Esophagus muscularis mucosa (tissue), 4 donors: Measurements from ENCODE around the gene NGEF. TPM values are rescaled to one million over a fixed set of nuclear protein-coding genes. Genes with fewer than 3 reads are reported as not detected.

Experiments used
- DNase-seq: peaks from one replicate; pipeline ENCODE4 v3.0.0-alpha.2; 2017; ENCODE audit errors: extremely low spot score
- H3K27ac ChIP-seq, 4 donors: fragments of 200-600 bp; sonication (generic); replicated peaks in 1 of 4; 1 replicate in 3 of 4; 2 replicates in 1 of 4; pipeline ENCODE4 v1.5.1; 2016 to 2019; ENCODE audit warnings: mild to moderate bottlenecking in 1 of 4
- H3K27me3 ChIP-seq, 4 donors: fragments of 200-600 bp; sonication (generic); one replicate each; pipeline versions ENCODE4 v1.5.1 to v1.6.0; 2016 to 2019
- H3K36me3 ChIP-seq, 4 donors: fragments of 200-600 bp; sonication (generic); one replicate each; pipeline ENCODE4 v1.5.1; 2016 to 2019
- H3K4me1 ChIP-seq, 4 donors: fragments of 200-600 bp; sonication (generic); one replicate each; pipeline ENCODE4 v1.5.1; 2016 to 2019
- H3K4me3 ChIP-seq, 4 donors: fragments of 200-600 bp; sonication (generic); 1 replicate in 2 of 4; 2 replicates in 2 of 4; pipeline ENCODE4 v1.5.1; 2016 to 2019; ENCODE audit warnings: mild to moderate bottlenecking in 4 of 4, moderate library complexity in 1 of 4
- H3K9me3 ChIP-seq, 4 donors: fragments of 200-600 bp; sonication (generic); 1 replicate in 3 of 4; 2 replicates in 1 of 4; pipeline ENCODE4 v1.5.1; 2016 to 2019
- CTCF ChIP-seq, 3 experiments: fragments of 200-600 bp in 2 of 3; fragments of 450-650 bp in 1 of 3; sonication (generic) in 2 of 3; IDR thresholded peaks; one replicate each; pipeline ENCODE4 v1.5.1; 2017 to 2019; ENCODE audit warnings: antibody characterized with exemption in 3 of 3, mild to moderate bottlenecking in 2 of 3, moderate library complexity in 1 of 3
- EP300 ChIP-seq: sonication (generic); formaldehyde crosslinking; IDR thresholded peaks from one replicate; pipeline ENCODE4 v1.6.1; 2017; ENCODE audit warnings: antibody characterized with exemption
- POLR2A ChIP-seq: fragments of 450-650 bp; IDR thresholded peaks from one replicate; pipeline ENCODE4 v1.6.1; 2017; ENCODE audit warnings: antibody characterized with exemption, moderate library complexity, mild to moderate bottlenecking, low read depth
- POLR2AphosphoS5 ChIP-seq, 2 donors: sonication (generic); formaldehyde crosslinking; IDR thresholded peaks; one replicate each; pipeline ENCODE4 v1.6.1; 2017; ENCODE audit warnings: antibody characterized with exemption in 2 of 2
- WGBS: methylation state at CpG from one replicate; pipeline ENCODE4 v1.1.5; 2018; 5-methylcytosine and 5-hydroxymethylcytosine counted together
- intact Hi-C: fragments of 100-400 bp; cut with DNase I; formaldehyde crosslinking; loops from one replicate; pipeline ENCODE4 v1.15.1; 2023
- total RNA-seq, 4 donors: library from RNA; depleted of rRNA; stranded (reverse); fragments of >200 nt; gene quantifications; one replicate each; pipeline versions ENCODE4 v1.1.0 to v1.2.1, GENCODE V29; 2016

NGEF gene
- total RNA-seq, 4 donors from 2014 or later = 0.33 to 0.98 (median 0.52) TPM; not detected in 1

GRCh38 chr2:232894746-232895145 lies 118.3 kb downstream of the NGEF start:
- DNase-seq = no peak

DNA sequence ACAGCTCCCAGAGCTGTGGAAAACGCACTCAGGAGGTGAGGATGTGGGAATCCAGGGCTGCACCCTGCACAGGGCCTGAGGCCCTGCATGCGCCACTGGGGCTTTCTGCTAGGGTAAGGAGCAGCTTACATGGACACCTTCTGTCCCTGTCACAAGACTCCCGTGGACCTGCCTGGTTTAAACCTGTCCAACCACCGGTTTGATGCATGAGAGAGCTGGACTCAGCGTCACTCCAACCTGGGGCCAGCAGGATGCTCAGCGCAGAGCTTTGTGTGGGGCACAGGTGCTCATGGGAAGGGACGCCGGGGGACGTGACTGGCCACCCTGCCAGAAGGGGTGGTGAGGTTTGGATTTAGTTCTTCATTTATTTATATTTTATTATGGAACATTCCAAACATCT lies 118.8 kb downstream of the NGEF start:
- Histone ChIP-seq H3K27ac (no peak overlapping the region), H3K36me3 (no peaks in the 10 kb centered on the region), H3K9me3 (no peaks in the 10 kb centered on the region), H3K27me3 (peaks cover 0 to 67% (median 0%) of the 10 kb centered on the region in 4 donors), H3K4me1 (peaks cover 0 to 6% (median 0%) of the 10 kb centered on the region in 4 donors), H3K4me3 (no peak overlapping the region)
- TF ChIP-seq POLR2AphosphoS5 (IDR thresholded peaks at IDR 0.05) = no peak
- TF ChIP-seq POLR2A = no peak
- 83% methylated on average over 9 of the region's 9 CpGs for WGBS
- intact Hi-C loops = no loop called here
- DNase-seq = no peak

More at GRCh38 chr2:232894746-232895145, 118.3 kb downstream of the NGEF start:
- Histone ChIP-seq H3K4me1 (peaks cover 0 to 6% (median 0%) of the 10 kb centered on the region in 4 donors), H3K27me3 (peaks cover 0 to 63% (median 0%) of the 10 kb centered on the region in 4 donors), H3K9me3 (no peaks in the 10 kb centered on the region), H3K4me3 (no peak overlapping the region), H3K27ac (no peak overlapping the region), H3K36me3 (no peaks in the 10 kb centered on the region)
- WGBS = 88% methylated on average over 18 of the region's 19 CpGs
- TF ChIP-seq POLR2A = no peak
- no peak for TF ChIP-seq EP300
- no peak for TF ChIP-seq POLR2AphosphoS5 (IDR thresholded peaks at IDR 0.05)
- TF ChIP-seq CTCF (IDR thresholded peaks at IDR 0.05) = no peak
- intact Hi-C loops = no loop called here

DNA sequence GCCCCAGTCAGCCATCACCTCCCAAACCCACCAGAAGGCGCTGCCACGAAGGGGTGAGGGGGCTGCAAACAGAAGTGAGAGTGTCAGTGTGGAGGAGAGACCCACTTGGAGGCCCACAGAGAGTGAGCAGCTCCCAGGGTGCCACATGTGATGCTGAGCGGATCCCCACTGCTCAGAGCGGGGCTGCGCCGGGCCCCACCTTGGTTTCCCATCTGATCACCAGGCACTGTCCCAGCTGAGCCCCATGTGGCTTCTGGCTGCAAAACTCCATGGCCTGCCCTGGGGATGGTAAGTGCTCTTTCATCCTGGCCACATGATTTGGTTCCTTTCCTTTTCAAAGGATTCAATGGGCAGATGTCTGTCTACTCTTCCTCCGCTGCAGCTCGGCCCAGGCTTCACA lies 119.2 kb downstream of the NGEF start:
- WGBS = 99% methylated on average over 8 of the region's 8 CpGs
- Histone ChIP-seq H3K36me3 (no peaks in the 10 kb centered on the region), H3K9me3 (no peaks in the 10 kb centered on the region), H3K27ac (no peak overlapping the region), H3K4me3 (no peak overlapping the region), H3K4me1 (peaks cover 0 to 6% (median 0%) of the 10 kb centered on the region in 4 donors), H3K27me3 (peaks cover 0 to 71% (median 0%) of the 10 kb centered on the region in 4 donors)
- DNase-seq = no peak
- TF ChIP-seq POLR2A (no peak), EP300 (no peak), CTCF (IDR thresholded peaks at IDR 0.05) (no peak), POLR2AphosphoS5 (IDR thresholded peaks at IDR 0.05) (no peak)
- intact Hi-C loops = no loop called here

DNA sequence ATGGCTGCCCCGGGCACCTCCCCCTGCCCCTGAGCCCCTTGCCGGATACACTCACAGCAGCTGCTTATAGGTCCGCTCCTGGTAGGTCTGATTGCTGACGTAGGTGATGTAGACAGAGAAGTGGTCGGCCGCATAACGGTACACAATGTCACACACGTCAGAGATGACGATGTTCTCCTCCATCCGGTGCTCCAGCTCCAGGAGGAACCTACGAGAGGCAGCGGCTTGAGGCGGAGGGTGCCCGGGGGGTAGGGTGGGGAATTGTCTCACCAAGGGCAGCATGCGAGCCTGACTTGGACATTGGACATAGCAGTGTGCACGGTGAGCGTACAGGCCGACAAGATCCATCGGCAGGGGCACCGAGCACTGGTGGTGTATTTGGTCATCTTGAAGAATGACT lies 120.2 kb downstream of the NGEF start:
- TF ChIP-seq EP300 (no peak), CTCF (IDR thresholded peaks at IDR 0.05) (no peak), POLR2AphosphoS5 (IDR thresholded peaks at IDR 0.05) (no peak), POLR2A (no peak)
- 98% methylated on average over 19 of the region's 20 CpGs for WGBS
- H3K27me3 ChIP-seq = peaks cover 0 to 81% (median 0%) of the 10 kb centered on the region in 4 donors
- no peaks in the 10 kb centered on the region for H3K9me3 ChIP-seq
- intact Hi-C loops = no loop called here
- H3K27ac ChIP-seq = no peak overlapping the region
- DNase-seq = no peak
- H3K4me1 ChIP-seq = peaks cover 0 to 6% (median 0%) of the 10 kb centered on the region in 4 donors
- H3K4me3 ChIP-seq = no peak overlapping the region
- no peaks in the 10 kb centered on the region for H3K36me3 ChIP-seq

GRCh38 chr2:232892221-232892620 lies 120.8 kb downstream of the NGEF start:
- no peak for TF ChIP-seq POLR2AphosphoS5 (IDR thresholded peaks at IDR 0.05)
- 86% methylated on average over 13 of the region's 13 CpGs for WGBS
- Histone ChIP-seq H3K4me3 (no peak overlapping the region), H3K27ac (no peak overlapping the region), H3K36me3 (no peaks in the 10 kb centered on the region), H3K4me1 (peaks cover 0 to 6% (median 0%) of the 10 kb centered on the region in 4 donors), H3K27me3 (peaks cover 0 to 81% (median 0%) of the 10 kb centered on the region in 4 donors), H3K9me3 (no peaks in the 10 kb centered on the region)
- DNase-seq = no peak
- intact Hi-C loops = no loop called here

DNA sequence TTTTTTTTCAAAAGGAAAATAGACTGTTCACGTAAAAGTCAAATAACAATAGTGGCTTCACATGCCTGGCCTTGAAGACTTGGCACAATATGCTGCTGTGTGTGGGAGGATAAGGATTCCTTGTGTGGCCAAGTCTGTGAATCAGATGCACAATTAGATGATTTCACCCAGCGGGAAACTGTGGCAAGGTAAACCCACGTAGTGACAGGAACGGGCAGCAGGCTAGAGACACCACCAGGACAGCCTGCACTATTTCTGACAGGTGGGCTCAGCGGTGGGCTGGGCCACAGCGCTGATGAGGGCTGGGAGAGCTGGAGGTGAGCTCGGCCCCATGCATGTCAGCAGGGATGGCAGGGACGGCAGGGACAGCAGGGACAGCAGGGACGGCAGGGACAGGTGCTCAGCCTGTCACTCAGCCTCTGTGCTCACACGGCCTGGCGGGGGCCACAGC lies 121.4 kb downstream of the NGEF start:
- no peak for TF ChIP-seq POLR2A
- no peak for TF ChIP-seq CTCF (IDR thresholded peaks at IDR 0.05)
- no peak for TF ChIP-seq EP300
- no peak for TF ChIP-seq POLR2AphosphoS5 (IDR thresholded peaks at IDR 0.05)
- no peak for DNase-seq
- H3K36me3 ChIP-seq = no peaks in the 10 kb centered on the region
- no peak overlapping the region for H3K27ac ChIP-seq
- intact Hi-C loops = no loop called here
- no peaks in the 10 kb centered on the region for H3K9me3 ChIP-seq
- 64% methylated on average over 11 of the region's 11 CpGs for WGBS
- H3K4me1 ChIP-seq = peaks cover 0 to 6% (median 0%) of the 10 kb centered on the region in 4 donors
- no peak overlapping the region for H3K4me3 ChIP-seq
- peaks cover 0 to 87% (median 0%) of the 10 kb centered on the region in 4 donors for H3K27me3 ChIP-seq
